MM.1S (cell line): ENCODE results near the gene SIPA1L2.

Experiments
- DNase-seq: peaks from one replicate; pipeline ENCODE4 v3.0.0-alpha.2; 2015
- H2AFZ ChIP-seq: fragments of 300-600 bp; sonication (generic); 2 replicates; pipeline ENCODE4 v1.6.0; 2016; ENCODE audit warnings: antibody characterized with exemption, low read length
- H3F3A ChIP-seq: fragments of 300-600 bp; sonication (generic); 2 replicates; pipeline ENCODE4 v1.6.1; 2016; ENCODE audit warnings: mild to moderate bottlenecking, antibody characterized with exemption, low read length, moderate library complexity, mixed read lengths; ENCODE audit not compliant: insufficient read depth
- H3K27ac ChIP-seq: fragments of 300-600 bp; sonication (generic); 2 replicates; pipeline ENCODE4 v1.5.1; 2016; ENCODE audit warnings: mild to moderate bottlenecking, low read length
- H3K27me3 ChIP-seq: fragments of 300-600 bp; sonication (generic); replicated peaks from 2 replicates; pipeline ENCODE4 v1.6.0; 2016; ENCODE audit warnings: low read length; ENCODE audit not compliant: insufficient read depth
- H3K36me3 ChIP-seq: fragments of 300-600 bp; sonication (generic); replicated peaks from 2 replicates; pipeline ENCODE4 v1.6.1; 2016; ENCODE audit warnings: mild to moderate bottlenecking, low read length, mixed read lengths; ENCODE audit not compliant: insufficient read depth
- H3K4me1 ChIP-seq: fragments of 300-600 bp; sonication (generic); 2 replicates; pipeline ENCODE4 v1.6.1; 2016; ENCODE audit warnings: low read length, mixed read lengths
- H3K4me2 ChIP-seq: fragments of 300-600 bp; sonication (generic); 2 replicates; pipeline ENCODE4 v1.6.0; 2016; ENCODE audit warnings: low read depth, low read length
- H3K4me3 ChIP-seq: fragments of 300-600 bp; sonication (generic); 2 replicates; pipeline ENCODE4 v1.5.1; 2016; ENCODE audit warnings: low read length, mixed read lengths
- H3K79me2 ChIP-seq: fragments of 300-600 bp; sonication (generic); 2 replicates; pipeline ENCODE4 v1.6.1; 2016; ENCODE audit warnings: mixed run types, low read length, mixed read lengths
- H3K9ac ChIP-seq: fragments of 300-600 bp; sonication (generic); 2 replicates; pipeline ENCODE4 v1.6.1; 2016; ENCODE audit warnings: low read length, mixed read lengths
- H3K9me2 ChIP-seq: fragments of 300-600 bp; sonication (generic); replicated peaks from 2 replicates; pipeline ENCODE4 v1.6.1; 2016; ENCODE audit warnings: mild to moderate bottlenecking, low read length, mixed read lengths; ENCODE audit not compliant: insufficient read depth
- H3K9me3 ChIP-seq: fragments of 300-600 bp; sonication (generic); replicated peaks from 2 replicates; pipeline ENCODE4 v1.6.1; 2016; ENCODE audit warnings: mild to moderate bottlenecking, low read length, mixed read lengths; ENCODE audit not compliant: insufficient read depth
- H4K20me1 ChIP-seq: fragments of 300-600 bp; sonication (generic); 2 replicates; pipeline ENCODE4 v1.6.1; 2016; ENCODE audit warnings: mild to moderate bottlenecking, low read length, moderate library complexity, mixed read lengths; ENCODE audit not compliant: insufficient read depth
- CTCF ChIP-seq: fragments of 300-600 bp; sonication (generic); IDR thresholded peaks from 2 replicates; pipeline ENCODE4 v1.5.1; 2016; ENCODE audit warnings: antibody characterized with exemption, low read length, mixed read lengths
- EZH2 ChIP-seq: fragments of 300-600 bp; sonication (generic); optimal IDR thresholded peaks from 2 replicates; pipeline ENCODE3; 2017; ENCODE audit warnings: low read depth, mild to moderate bottlenecking, antibody characterized with exemption, low read length, mixed read lengths
- EZH2phosphoT487 ChIP-seq: fragments of 300-600 bp; sonication (generic); IDR thresholded peaks from 2 replicates; pipeline ENCODE4 v1.6.1; 2018; ENCODE audit warnings: antibody characterized with exemption, low read length

SIPA1L2 gene

GRCh38 chr1:232675898-232676297 is 46.0 kb upstream of the SIPA1L2 start:
- no peak overlapping the region for H3K9ac ChIP-seq
- no peaks in the 10 kb centered on the region for H4K20me1 ChIP-seq
- no peak overlapping the region for H3K4me3 ChIP-seq
- no peaks in the 10 kb centered on the region for H3K27me3 ChIP-seq
- H3F3A ChIP-seq: no peaks in the 10 kb centered on the region
- no peak for DNase-seq
- H3K79me2 ChIP-seq: no peaks in the 10 kb centered on the region
- H3K4me1 ChIP-seq: no peaks in the 10 kb centered on the region
- H3K4me2 ChIP-seq: no peak overlapping the region
- H2AFZ ChIP-seq: no peak overlapping the region
- H3K36me3 ChIP-seq: no peaks in the 10 kb centered on the region
- TF ChIP-seq CTCF (no peak), EZH2 (no peak), EZH2phosphoT487 (no peak)
- H3K9me2 ChIP-seq: no peaks in the 10 kb centered on the region
- H3K9me3 ChIP-seq: no peaks in the 10 kb centered on the region
- no peak overlapping the region for H3K27ac ChIP-seq

- Histone ChIP-seq H4K20me1 (no peaks in the 10 kb centered on the region), H3K79me2 (no peaks in the 10 kb centered on the region), H3K4me1 (no peaks in the 10 kb centered on the region), H2AFZ (no peak overlapping the region), H3K9ac (no peak overlapping the region), H3K4me2 (no peak overlapping the region), H3K27me3 (no peaks in the 10 kb centered on the region), H3K36me3 (no peaks in the 10 kb centered on the region), H3K9me2 (no peaks in the 10 kb centered on the region), H3K27ac (no peak overlapping the region), H3F3A (no peaks in the 10 kb centered on the region), H3K4me3 (no peak overlapping the region), H3K9me3 (no peaks in the 10 kb centered on the region)
- no peak for DNase-seq
- no peak for TF ChIP-seq EZH2
Measured at GRCh38 chr1:232675260-232675659, 45.3 kb upstream of the SIPA1L2 start.

- H3K9me3 ChIP-seq: no peaks in the 10 kb centered on the region
- H3K79me2 ChIP-seq: no peaks in the 10 kb centered on the region
- H3F3A ChIP-seq: no peaks in the 10 kb centered on the region
- no peak overlapping the region for H3K4me3 ChIP-seq
- TF ChIP-seq EZH2: no peak
- no peak for TF ChIP-seq EZH2phosphoT487
- TF ChIP-seq CTCF: no peak
- no peaks in the 10 kb centered on the region for H3K9me2 ChIP-seq
- no peaks in the 10 kb centered on the region for H4K20me1 ChIP-seq
- no peaks in the 10 kb centered on the region for H3K4me1 ChIP-seq
- no peak for DNase-seq
- no peak overlapping the region for H3K27ac ChIP-seq
- no peaks in the 10 kb centered on the region for H3K36me3 ChIP-seq
- H3K27me3 ChIP-seq: no peaks in the 10 kb centered on the region
- no peak overlapping the region for H3K4me2 ChIP-seq
- H3K9ac ChIP-seq: no peak overlapping the region
- no peak overlapping the region for H2AFZ ChIP-seq
Measured at GRCh38 chr1:232673256-232673655, 43.3 kb upstream of the SIPA1L2 start.

GRCh38 chr1:232669981-232670747 is 40.2 kb upstream of the SIPA1L2 start:
- Histone ChIP-seq H3K4me1 (no peaks in the 10 kb centered on the region), H3K9me3 (no peaks in the 10 kb centered on the region), H3K27me3 (no peaks in the 10 kb centered on the region), H3K4me2 (no peak overlapping the region), H3K9ac (no peak overlapping the region), H3F3A (no peaks in the 10 kb centered on the region), H3K27ac (no peak overlapping the region), H3K9me2 (no peaks in the 10 kb centered on the region), H2AFZ (no peak overlapping the region), H3K4me3 (no peak overlapping the region), H4K20me1 (no peaks in the 10 kb centered on the region), H3K79me2 (no peaks in the 10 kb centered on the region), H3K36me3 (no peaks in the 10 kb centered on the region)
- TF ChIP-seq EZH2phosphoT487: no peak
- no peak for TF ChIP-seq CTCF
- no peak for TF ChIP-seq EZH2
- no peak for DNase-seq
